ENCODE results near the gene STT3B. TPM values are rescaled to one million over a fixed set of nuclear protein-coding genes. Genes with fewer than 3 reads are reported as not detected.

Gene STT3B
- total and polyA plus RNA-seq, 2 of the 13 experiments (the other 11 are each of a cell fraction or from before 2014, with no cell fraction given), result 85.0 to 205 TPM

DNA sequence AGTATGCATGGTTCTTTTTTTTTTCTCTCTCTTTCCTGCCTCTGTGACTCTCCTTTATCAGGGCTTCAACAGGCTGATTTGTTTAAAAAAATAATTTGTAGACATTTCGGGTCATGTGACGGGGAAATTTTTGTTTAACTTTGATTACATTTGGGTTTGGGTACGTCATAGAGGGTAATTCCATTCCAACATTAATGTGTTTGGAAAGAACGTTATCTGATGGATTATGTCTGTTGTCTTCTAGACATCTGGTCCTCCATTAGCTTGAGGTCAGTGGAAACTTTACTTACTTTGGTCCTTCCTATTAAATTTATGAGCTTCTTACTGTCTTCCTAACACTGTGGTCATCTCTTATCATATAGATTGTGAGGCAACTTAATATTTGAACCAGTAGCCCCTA lies 80.9 kb downstream of the STT3B start:
- H3K79me2 ChIP-seq (ENCODE audit: insufficient read depth, low read length), result peaks cover 5% of the 10 kb centered on the region
- FAIRE-seq (no peak), DNase-seq (ENCODE audit: low spot score) (no peak), ATAC-seq (no peak)
- in situ Hi-C loops (cut with HindIII; ENCODE audit: extremely low pct_ligation_motif_present, low pct_unique_long_range_greater_than_20kb) (no loop called here), intact Hi-C loops (cut with micrococcal nuclease; ENCODE audit: unreplicated experiment) (no loop called here)
- TF ChIP-seq CBX2 (IDR thresholded peaks at IDR 0.05; ENCODE audit: low read depth, low read length) (no peak), CBX2 (CRISPR knock-in tag; IDR thresholded peaks at IDR 0.05; ENCODE audit: low read depth) (no peak), ZNF773 (CRISPR knock-in tag; IDR thresholded peaks at IDR 0.05; ENCODE audit: borderline replicate concordance) (no peak), ZSCAN9 (CRISPR knock-in tag; IDR thresholded peaks at IDR 0.05; ENCODE audit: borderline replicate concordance) (no peak)
- TF ChIP-seq, protein P1, sequence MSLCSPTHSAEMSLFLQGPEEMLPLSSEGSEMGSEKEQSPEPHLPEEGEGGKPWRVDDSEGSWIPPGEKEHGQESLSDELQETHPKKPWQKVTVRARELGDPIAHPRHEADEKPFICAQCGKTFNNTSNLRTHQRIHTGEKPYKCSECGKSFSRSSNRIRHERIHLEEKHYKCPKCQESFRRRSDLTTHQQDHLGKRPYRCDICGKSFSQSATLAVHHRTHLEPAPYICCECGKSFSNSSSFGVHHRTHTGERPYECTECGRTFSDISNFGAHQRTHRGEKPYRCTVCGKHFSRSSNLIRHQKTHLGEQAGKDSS (CRISPR knock-in tag; IDR thresholded peaks at IDR 0.05; ENCODE audit: borderline replicate concordance, low read depth), result no peak
- TF ChIP-seq, protein P2, sequence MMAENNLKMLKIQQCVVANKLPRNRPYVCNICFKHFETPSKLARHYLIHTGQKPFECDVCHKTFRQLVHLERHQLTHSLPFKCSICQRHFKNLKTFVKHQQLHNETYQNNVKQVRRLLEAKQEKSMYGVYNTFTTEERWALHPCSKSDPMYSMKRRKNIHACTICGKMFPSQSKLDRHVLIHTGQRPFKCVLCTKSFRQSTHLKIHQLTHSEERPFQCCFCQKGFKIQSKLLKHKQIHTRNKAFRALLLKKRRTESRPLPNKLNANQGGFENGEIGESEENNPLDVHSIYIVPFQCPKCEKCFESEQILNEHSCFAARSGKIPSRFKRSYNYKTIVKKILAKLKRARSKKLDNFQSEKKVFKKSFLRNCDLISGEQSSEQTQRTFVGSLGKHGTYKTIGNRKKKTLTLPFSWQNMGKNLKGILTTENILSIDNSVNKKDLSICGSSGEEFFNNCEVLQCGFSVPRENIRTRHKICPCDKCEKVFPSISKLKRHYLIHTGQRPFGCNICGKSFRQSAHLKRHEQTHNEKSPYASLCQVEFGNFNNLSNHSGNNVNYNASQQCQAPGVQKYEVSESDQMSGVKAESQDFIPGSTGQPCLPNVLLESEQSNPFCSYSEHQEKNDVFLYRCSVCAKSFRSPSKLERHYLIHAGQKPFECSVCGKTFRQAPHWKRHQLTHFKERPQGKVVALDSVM (CRISPR knock-in tag; IDR thresholded peaks at IDR 0.05), result no peak
- TF ChIP-seq, protein P3, sequence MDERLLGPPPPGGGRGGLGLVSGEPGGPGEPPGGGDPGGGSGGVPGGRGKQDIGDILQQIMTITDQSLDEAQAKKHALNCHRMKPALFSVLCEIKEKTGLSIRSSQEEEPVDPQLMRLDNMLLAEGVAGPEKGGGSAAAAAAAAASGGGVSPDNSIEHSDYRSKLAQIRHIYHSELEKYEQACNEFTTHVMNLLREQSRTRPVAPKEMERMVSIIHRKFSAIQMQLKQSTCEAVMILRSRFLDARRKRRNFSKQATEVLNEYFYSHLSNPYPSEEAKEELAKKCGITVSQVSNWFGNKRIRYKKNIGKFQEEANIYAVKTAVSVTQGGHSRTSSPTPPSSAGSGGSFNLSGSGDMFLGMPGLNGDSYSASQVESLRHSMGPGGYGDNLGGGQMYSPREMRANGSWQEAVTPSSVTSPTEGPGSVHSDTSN (CRISPR knock-in tag; IDR thresholded peaks at IDR 0.05), result no peak
- no peak overlapping the region for H2AFZ ChIP-seq (ENCODE audit: low read length)
- 0 out of 2 replicates have a peak, but pooled peaks cover 3% of the 10 kb centered on the region for H4K20me1 ChIP-seq (ENCODE audit: insufficient read depth, low read length)
- no peak overlapping the region for H3K4me2 ChIP-seq (ENCODE audit: low read depth, low read length)
- WGBS (ENCODE audit: low lambda C conversion rate), result 99% methylated on average over 4 of the region's 4 CpGs
- ChIA-PET CTCF (ENCODE audit: low intra/inter-chr PET ratio, low total read pairs) (no interaction called here), POLR2A (no interaction called here)
- H3K9ac ChIP-seq (ENCODE audit: insufficient read depth, low read depth, low read length), result no peak overlapping the region
- no TSS peak for BruUV-seq (replicated peaks)
- no peaks in the 10 kb centered on the region for H3K27me3 ChIP-seq (ENCODE audit: control insufficient read depth in 1 of 2, insufficient read depth in 2 of 2, low read length in 2 of 2)
- no peaks in the 10 kb centered on the region for H3K4me1 ChIP-seq (ENCODE audit: insufficient read depth, low read length)
- peaks cover 0 to 4% of the 10 kb centered on the region in 2 experiments; a peak in 3 of 5 replicates for H3K36me3 ChIP-seq (replicated peaks in 1 of 2; ENCODE audit: control insufficient read depth in 1 of 2, insufficient read depth in 2 of 2, low read length in 2 of 2)
- H3K27ac ChIP-seq (ENCODE audit: extremely low read length, insufficient read depth, low read length), result no peak overlapping the region
- no peaks in the 10 kb centered on the region for H3K9me3 ChIP-seq (ENCODE audit: low read length)
- H3K4me3 ChIP-seq (replicated peaks in 1 of 3; ENCODE audit: insufficient read depth in 1 of 3, low read depth in 2 of 3, low read length in 3 of 3), result no peak overlapping the region
